ENCODE measurements around the gene ICE1. TPM values are rescaled to one million over a fixed set of nuclear protein-coding genes. Genes with fewer than 3 reads are reported as not detected.
A peak's percentile ranks its signal among the peaks of the same experiment; 100 is the strongest.

The ICE1 gene
- total RNA-seq, 1 experiment from 2014 or later, result 27.8 TPM

GRCh38 chr5:5418006-5418405, 4.5 kb upstream of the ICE1 start:
- Mint-ChIP-seq H3K4me1 (ENCODE audit: low read depth, unreplicated experiment) (peaks cover 10% of the 10 kb centered on the region), H3K4me3 (ENCODE audit: low read depth, unreplicated experiment) (no peak overlapping the region), H3K9me3 (ENCODE audit: low read depth, unreplicated experiment) (no peaks in the 10 kb centered on the region), H3K27me3 (ENCODE audit: unreplicated experiment) (peaks cover 17% of the 10 kb centered on the region), H3K27ac (ENCODE audit: unreplicated experiment) (no peak overlapping the region), H3K36me3 (ENCODE audit: insufficient read depth, unreplicated experiment) (peaks cover 17% of the 10 kb centered on the region)
- intact Hi-C loops (cut with micrococcal nuclease; ENCODE audit: unreplicated experiment), result no loop called here
- no peak for TF ChIP-seq CTCF (IDR thresholded peaks at IDR 0.05; ENCODE audit: unreplicated experiment)
- no TSS peak for BruUV-seq (replicated peaks)
- CTCF ChIA-PET, result no interaction called here
- no peak for DNase-seq

- Mint-ChIP-seq H3K4me1 (ENCODE audit: low read depth, unreplicated experiment) (peaks cover 10% of the 10 kb centered on the region), H3K4me3 (ENCODE audit: low read depth, unreplicated experiment) (no peak overlapping the region), H3K27ac (ENCODE audit: unreplicated experiment) (no peak overlapping the region), H3K36me3 (ENCODE audit: insufficient read depth, unreplicated experiment) (peaks cover 17% of the 10 kb centered on the region), H3K27me3 (ENCODE audit: unreplicated experiment) (peaks cover 17% of the 10 kb centered on the region), H3K9me3 (ENCODE audit: low read depth, unreplicated experiment) (no peaks in the 10 kb centered on the region)
- intact Hi-C loops (cut with micrococcal nuclease; ENCODE audit: unreplicated experiment), result loop anchor here (1.0 kb wide), 1 partner anchor 539 kb away; no protein-coding TSS in a partner anchor
- no peak for TF ChIP-seq CTCF (IDR thresholded peaks at IDR 0.05; ENCODE audit: unreplicated experiment)
- BruUV-seq (replicated peaks), result no TSS peak
- CTCF ChIA-PET, result interaction anchor here (0.9 kb wide), 1 partner anchor 539 kb away, joined by 4 read pairs; no protein-coding TSS in a partner anchor
- DNase-seq, result no peak
Measured at GRCh38 chr5:5418764-5419163, 3.7 kb upstream of the ICE1 start.

GRCh38 chr5:5419291-5420210, 2.9 kb upstream of the ICE1 start:
- H3K4me3 Mint-ChIP-seq (ENCODE audit: low read depth, unreplicated experiment), result no peak overlapping the region
- TSS peak; percentile 9 for BruUV-seq (replicated peaks)
- peak; percentile 4 for DNase-seq
- H3K9me3 Mint-ChIP-seq (ENCODE audit: low read depth, unreplicated experiment), result no peaks in the 10 kb centered on the region
- CTCF ChIA-PET, result interaction anchor here (0.9 kb wide), 1 partner anchor 540 kb away, joined by 4 read pairs; no protein-coding TSS in a partner anchor
- peaks cover 10% of the 10 kb centered on the region for H3K4me1 Mint-ChIP-seq (ENCODE audit: low read depth, unreplicated experiment)
- intact Hi-C loops (cut with micrococcal nuclease; ENCODE audit: unreplicated experiment), result loop anchor here (1.0 kb wide), 1 partner anchor 540 kb away; no protein-coding TSS in a partner anchor
- peak; percentile 59 for TF ChIP-seq CTCF (IDR thresholded peaks at IDR 0.05; ENCODE audit: unreplicated experiment)
- peaks cover 17% of the 10 kb centered on the region for H3K36me3 Mint-ChIP-seq (ENCODE audit: insufficient read depth, unreplicated experiment)
- H3K27ac Mint-ChIP-seq (ENCODE audit: unreplicated experiment), result no peak overlapping the region
- H3K27me3 Mint-ChIP-seq (ENCODE audit: unreplicated experiment), result peaks cover 17% of the 10 kb centered on the region

GRCh38 chr5:5420251-5420650, 2.2 kb upstream of the ICE1 start:
- CTCF ChIA-PET, result no interaction called here
- DNase-seq, result no peak
- peaks cover 17% of the 10 kb centered on the region for H3K36me3 Mint-ChIP-seq (ENCODE audit: insufficient read depth, unreplicated experiment)
- intact Hi-C loops (cut with micrococcal nuclease; ENCODE audit: unreplicated experiment), result no loop called here
- BruUV-seq (replicated peaks), result no TSS peak
- H3K4me3 Mint-ChIP-seq (ENCODE audit: low read depth, unreplicated experiment), result no peak overlapping the region
- no peaks in the 10 kb centered on the region for H3K9me3 Mint-ChIP-seq (ENCODE audit: low read depth, unreplicated experiment)
- peaks cover 10% of the 10 kb centered on the region for H3K4me1 Mint-ChIP-seq (ENCODE audit: low read depth, unreplicated experiment)
- peaks cover 16% of the 10 kb centered on the region for H3K27me3 Mint-ChIP-seq (ENCODE audit: unreplicated experiment)
- H3K27ac Mint-ChIP-seq (ENCODE audit: unreplicated experiment), result no peak overlapping the region
- TF ChIP-seq CTCF (IDR thresholded peaks at IDR 0.05; ENCODE audit: unreplicated experiment), result no peak

All from Calu3 (cell line).